ENCODE measurements around the gene E2F8.

DNA sequence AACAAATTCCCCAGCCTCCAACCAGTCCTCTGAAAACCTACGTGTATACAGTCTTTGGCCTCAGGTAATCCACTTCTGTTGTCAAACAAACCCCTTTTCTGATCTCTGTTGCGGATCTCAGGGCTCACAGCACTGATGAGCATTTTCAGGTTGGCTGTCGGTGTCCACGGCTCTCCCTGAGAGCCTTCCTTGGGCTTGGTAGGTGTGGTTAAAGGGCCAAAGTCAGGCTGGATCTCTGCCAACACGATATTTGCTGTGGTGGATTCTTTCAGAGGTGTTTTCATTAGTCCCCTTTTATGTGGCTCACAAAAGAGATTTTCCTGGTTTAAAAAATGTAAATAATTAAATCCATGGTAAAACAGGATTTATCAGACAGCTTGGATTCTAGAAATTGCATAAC, 2.9 kb downstream of the E2F8 start:
- TF ChIP-seq EZH2 (IDR thresholded peaks at IDR 0.05; ENCODE audit: borderline replicate concordance, low read depth, low read length, poor library complexity, severe bottlenecking) (no peak), CTCF (conservative IDR thresholded peaks at IDR 0.05; ENCODE audit: low read depth, low read length) (no peak)

All from A673 (cell line).